Ectodermal cell (in vitro differentiated cells): ENCODE measurements around the gene FRMD5.
"Not testable (repeated sequence)": the region's sequence is repeated elsewhere in the genome, so short reads cannot be mapped to it uniquely, and the experiment has no call there.

Source experiments
- H3K27ac ChIP-seq: 2 replicates; pipeline ENCODE4 v1.7.0; 2013; ENCODE audit warnings: mild to moderate bottlenecking, low read depth, low read length; ENCODE audit not compliant: insufficient read depth, poor library complexity, severe bottlenecking
- H3K27me3 ChIP-seq: 2 replicates; pipeline ENCODE4 v1.7.0; 2013; ENCODE audit warnings: mild to moderate bottlenecking, low read length; ENCODE audit not compliant: insufficient read depth, control insufficient read depth, poor library complexity, severe bottlenecking
- H3K36me3 ChIP-seq: one replicate; pipeline ENCODE4 v1.7.0; 2013; ENCODE audit warnings: low read length; ENCODE audit not compliant: control insufficient read depth, insufficient read depth
- H3K4me1 ChIP-seq: one replicate; pipeline ENCODE4 v1.7.0; 2013; ENCODE audit warnings: low read length; ENCODE audit not compliant: control insufficient read depth, insufficient read depth
- H3K4me3 ChIP-seq: 2 replicates; pipeline ENCODE4 v1.7.0; 2013; ENCODE audit warnings: low read depth, low read length, control low read depth; ENCODE audit not compliant: insufficient read depth
- H3K9me3 ChIP-seq: 2 replicates; pipeline ENCODE4 v1.7.0; 2013; ENCODE audit warnings: mild to moderate bottlenecking, low read length, moderate library complexity; ENCODE audit not compliant: control insufficient read depth
- WGBS, 2 experiments: methylation state at CpG; one replicate each; pipeline ENCODE4 v1.1.7; 2013; ENCODE audit warnings: missing lambda C conversion rate in 2 of 2; 5-methylcytosine and 5-hydroxymethylcytosine counted together

FRMD5 gene

DNA sequence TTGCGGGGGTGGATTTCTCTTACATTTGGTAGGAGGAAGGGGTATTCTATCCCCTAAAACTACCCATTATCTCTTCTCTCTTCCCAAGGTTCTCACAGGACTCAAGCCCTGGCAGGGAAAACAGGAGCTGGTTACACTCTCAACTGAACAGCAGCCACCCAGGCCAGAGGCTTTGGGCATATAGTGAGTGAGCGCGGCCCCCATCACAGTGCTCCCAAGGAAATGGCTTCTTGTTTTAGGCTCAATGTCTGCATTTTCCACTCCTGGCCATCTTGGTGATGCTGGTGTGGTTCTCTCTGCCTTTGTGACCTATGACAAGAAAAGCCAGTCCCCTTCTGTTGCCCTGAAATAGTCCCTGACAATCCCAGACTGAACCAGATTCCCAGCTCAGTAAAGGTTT, 318.2 kb downstream of the FRMD5 start:
- no peaks in the 10 kb centered on the region for H3K36me3 ChIP-seq
- 90 to 98% methylated on average over 2 of the region's 3 CpGs for WGBS, 2 experiments
- H3K27me3 ChIP-seq = no peaks in the 10 kb centered on the region
- no peak overlapping the region for H3K4me3 ChIP-seq
- H3K4me1 ChIP-seq = peaks cover 19% of the 10 kb centered on the region
- H3K9me3 ChIP-seq = no peaks in the 10 kb centered on the region
- H3K27ac ChIP-seq = no peak overlapping the region

DNA sequence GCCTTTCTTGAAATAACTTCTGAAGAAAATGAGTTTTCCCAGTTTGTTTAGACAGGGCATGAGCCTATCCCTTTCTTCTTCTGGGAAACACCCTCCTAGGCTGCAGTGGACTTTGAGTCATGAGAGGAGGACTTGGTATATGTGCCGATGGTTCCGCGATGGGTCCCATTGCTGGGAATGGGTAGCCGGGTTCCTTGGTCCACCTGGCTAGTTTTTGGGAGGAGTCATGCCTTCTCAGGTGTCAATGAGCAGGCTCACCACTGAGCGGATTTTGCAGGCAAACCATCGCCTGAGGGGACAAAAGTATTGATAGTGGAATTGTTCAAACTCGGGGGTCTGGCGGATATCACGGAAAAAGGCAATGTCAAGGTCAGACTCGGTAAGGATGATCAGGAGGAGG, 321.4 kb downstream of the FRMD5 start:
- 95 to 96% methylated on average over 10 of the region's 10 CpGs for WGBS, 2 experiments
- H3K4me1 ChIP-seq = no peaks in the 10 kb centered on the region
- H3K27ac ChIP-seq = no peak overlapping the region
- H3K36me3 ChIP-seq = peaks cover 4% of the 10 kb centered on the region
- H3K9me3 ChIP-seq = no peaks in the 10 kb centered on the region
- no peaks in the 10 kb centered on the region for H3K27me3 ChIP-seq
- no peak overlapping the region for H3K4me3 ChIP-seq

DNA sequence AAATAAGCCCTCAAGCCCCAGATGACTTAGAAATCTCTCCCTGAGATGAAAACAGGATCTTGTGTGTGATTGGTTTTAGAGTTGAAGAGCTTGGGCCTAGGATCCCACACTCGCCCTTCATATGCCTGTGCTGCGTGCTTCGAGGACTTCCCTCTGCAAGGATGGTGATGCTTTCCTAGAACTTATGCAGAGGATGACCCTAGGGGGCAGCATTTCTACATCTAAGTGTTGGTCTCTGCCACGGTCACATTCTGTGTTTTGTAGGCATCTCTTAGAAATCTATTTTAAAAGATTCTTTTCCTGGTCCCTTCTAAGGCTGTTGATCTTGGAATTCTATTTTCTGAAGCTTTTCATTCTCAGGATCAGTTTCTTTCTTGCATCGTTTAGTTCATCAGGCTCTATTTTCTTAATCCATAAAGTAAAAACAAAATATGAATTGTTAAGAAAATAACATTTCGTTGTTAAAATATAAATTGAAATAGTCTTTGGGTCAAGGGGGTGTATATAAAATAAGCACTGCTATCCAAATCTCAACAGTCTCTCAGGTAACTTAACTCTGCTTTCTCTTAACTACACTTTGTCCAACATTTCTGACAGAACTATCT, 322.6 kb downstream of the FRMD5 start:
- Histone ChIP-seq H3K27ac (no peak overlapping the region), H3K4me1 (no peaks in the 10 kb centered on the region), H3K9me3 (no peaks in the 10 kb centered on the region), H3K36me3 (peaks cover 4% of the 10 kb centered on the region), H3K27me3 (no peaks in the 10 kb centered on the region), H3K4me3 (no peak overlapping the region)
- WGBS, 2 experiments = 76 to 80% methylated on average over 4 of the region's 6 CpGs

DNA sequence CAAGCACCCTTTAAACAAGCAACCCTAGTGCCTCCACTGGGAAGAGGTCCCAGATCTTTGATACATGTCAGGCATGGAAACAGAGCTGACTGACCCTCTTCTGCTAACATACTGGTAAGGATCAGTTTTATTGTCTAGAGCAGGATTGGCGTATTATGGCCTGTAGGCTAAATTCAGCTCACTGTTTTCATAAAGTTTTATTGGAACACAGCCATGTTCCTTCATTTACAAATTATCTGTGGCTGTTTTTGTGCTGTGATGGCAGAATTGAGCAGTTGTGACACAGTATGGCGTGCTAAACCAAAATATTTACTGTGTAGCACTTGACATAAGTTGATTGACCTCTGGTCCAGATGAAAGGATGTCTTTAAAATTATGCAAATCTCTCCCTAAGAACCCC, 323.2 kb downstream of the FRMD5 start:
- Histone ChIP-seq H3K4me1 (no peaks in the 10 kb centered on the region), H3K27ac (no peak overlapping the region), H3K4me3 (no peak overlapping the region), H3K36me3 (peaks cover 4% of the 10 kb centered on the region), H3K9me3 (no peaks in the 10 kb centered on the region), H3K27me3 (no peaks in the 10 kb centered on the region)
- 87 to 93% methylated on average over 2 of the region's 2 CpGs for WGBS, 2 experiments

DNA sequence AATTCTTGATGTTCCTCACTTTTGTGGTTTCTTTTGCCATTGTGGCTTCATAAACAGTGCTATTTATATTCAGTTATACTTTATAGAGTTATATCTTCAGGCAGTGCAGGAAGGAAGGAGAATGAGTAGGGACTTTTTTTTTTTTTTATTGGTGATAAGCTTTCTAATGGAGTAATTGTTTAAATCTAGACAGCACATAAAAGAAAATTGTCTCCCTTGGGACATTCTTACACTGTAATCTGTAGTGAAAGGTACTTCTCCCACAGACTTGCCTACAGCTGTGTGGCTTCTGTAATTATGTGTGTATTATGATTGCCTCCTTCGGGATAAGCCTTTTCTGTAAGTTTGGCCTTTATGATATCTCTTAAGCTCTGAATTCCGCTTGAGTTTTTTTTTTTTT, 326.7 kb downstream of the FRMD5 start:
- Histone ChIP-seq H3K4me3 (no peak overlapping the region), H3K4me1 (no peaks in the 10 kb centered on the region), H3K9me3 (no peaks in the 10 kb centered on the region), H3K27me3 (no peaks in the 10 kb centered on the region), H3K36me3 (peaks cover 4% of the 10 kb centered on the region), H3K27ac (no peak overlapping the region)
- 96 to 100% methylated on average over 2 of the region's 2 CpGs for WGBS, 2 experiments

DNA sequence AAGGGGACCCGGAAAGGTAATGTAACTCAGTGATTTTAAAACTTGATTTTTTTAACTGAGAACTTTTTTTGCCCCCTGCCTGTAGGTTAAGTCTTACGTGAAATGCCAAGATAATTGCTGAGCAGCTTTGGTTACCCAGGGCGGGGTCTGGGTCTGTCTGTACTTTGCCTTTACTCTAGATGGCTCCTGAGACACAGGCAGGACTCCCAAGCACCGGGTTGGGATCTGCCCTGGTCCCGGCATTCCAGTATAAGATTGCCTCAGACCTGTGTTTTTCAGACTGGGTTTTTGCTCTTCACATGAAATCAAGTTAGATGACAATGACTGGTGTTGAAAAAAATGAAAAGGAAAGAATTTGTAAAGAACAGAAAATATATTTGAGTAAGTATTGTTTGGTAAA, 328.0 kb downstream of the FRMD5 start:
- Histone ChIP-seq H3K27ac (no peak overlapping the region), H3K4me1 (no peaks in the 10 kb centered on the region), H3K9me3 (no peaks in the 10 kb centered on the region), H3K36me3 (peaks cover 4% of the 10 kb centered on the region), H3K27me3 (no peaks in the 10 kb centered on the region), H3K4me3 (no peak overlapping the region)
- 92 to 97% methylated on average over 5 of the region's 5 CpGs for WGBS, 2 experiments

DNA sequence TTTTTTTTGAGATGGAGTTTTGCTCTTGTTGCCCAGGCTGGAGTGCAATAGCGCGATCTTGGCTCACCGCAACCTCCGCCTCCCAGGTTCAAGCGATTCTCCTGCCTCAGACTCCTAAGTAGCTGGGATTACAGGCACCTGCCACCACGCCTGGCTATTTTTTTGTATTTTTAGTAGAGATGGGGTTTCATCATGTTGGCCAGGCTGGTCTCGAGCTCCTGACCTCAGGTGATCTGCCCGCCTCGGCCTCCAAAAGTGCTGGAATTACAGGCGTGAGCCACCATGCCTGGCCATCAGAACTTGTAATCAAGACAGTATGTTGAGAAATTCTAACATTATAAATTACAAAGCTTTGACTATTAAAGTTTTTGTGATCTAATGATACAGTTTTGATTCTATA, 328.4 kb downstream of the FRMD5 start:
- H3K4me3 ChIP-seq, H3K9me3 ChIP-seq, H3K36me3 ChIP-seq, H3K27ac ChIP-seq, H3K27me3 ChIP-seq, H3K4me1 ChIP-seq: not testable (repeated sequence)
- 92 to 95% methylated on average over 10 of the region's 10 CpGs for WGBS, 2 experiments

DNA sequence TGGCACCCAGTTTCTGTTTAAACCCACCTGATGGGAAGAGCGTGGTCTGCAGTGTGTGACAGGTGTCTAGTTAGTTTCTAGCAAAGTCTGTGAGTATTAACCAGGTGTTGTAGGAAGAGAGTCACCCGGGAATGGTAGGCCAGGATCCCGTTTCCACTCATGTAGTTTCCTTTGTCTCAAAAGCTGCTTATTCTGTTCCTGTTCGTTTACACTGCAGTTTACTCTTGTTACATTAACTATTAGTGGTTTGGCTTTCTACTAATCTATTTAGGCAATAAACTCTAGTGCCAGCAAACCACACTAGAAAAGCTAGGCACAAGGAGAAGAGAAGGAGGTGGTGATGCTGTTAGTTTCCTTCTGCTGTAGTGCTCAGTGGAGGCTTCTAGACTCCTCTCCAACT, 335.5 kb downstream of the FRMD5 start:
- 94 to 95% methylated on average over 4 of the region's 4 CpGs for WGBS, 2 experiments
- H3K4me1 ChIP-seq = no peaks in the 10 kb centered on the region

DNA sequence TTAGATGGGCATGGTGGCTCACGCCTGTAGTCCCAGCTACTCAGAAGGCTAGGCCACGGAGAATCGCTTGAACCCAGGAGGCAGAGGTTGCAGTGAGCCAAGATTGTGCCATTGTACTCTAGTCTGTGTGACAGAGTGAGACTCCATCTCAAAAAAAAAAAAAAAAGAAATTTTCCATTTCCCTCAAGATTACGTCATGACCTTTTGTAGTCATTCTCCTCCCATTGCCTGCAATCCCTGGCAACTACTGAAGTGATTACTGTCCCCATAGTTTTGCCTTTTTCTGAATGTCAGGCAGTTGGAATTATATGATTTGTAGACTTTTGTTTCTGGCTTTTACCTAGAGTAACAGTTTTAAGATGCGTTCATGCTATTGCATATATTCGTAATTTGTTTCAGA, 340.3 kb downstream of the FRMD5 start:
- H3K4me1 ChIP-seq = no peaks in the 10 kb centered on the region
- H3K27me3 ChIP-seq = no peaks in the 10 kb centered on the region
- H3K9me3 ChIP-seq = no peaks in the 10 kb centered on the region
- H3K4me3 ChIP-seq = no peak overlapping the region
- peaks cover 31% of the 10 kb centered on the region for H3K36me3 ChIP-seq
- 90 to 96% methylated on average over 5 to 6 of the region's 6 CpGs for WGBS, 2 experiments
- H3K27ac ChIP-seq = no peak overlapping the region

More for the DNA sequence above, 335.5 kb downstream of the FRMD5 start:
- H3K36me3 ChIP-seq = peaks cover 19% of the 10 kb centered on the region
- no peaks in the 10 kb centered on the region for H3K27me3 ChIP-seq
- no peaks in the 10 kb centered on the region for H3K9me3 ChIP-seq
- H3K27ac ChIP-seq = no peak overlapping the region
- H3K4me3 ChIP-seq = no peak overlapping the region

DNA sequence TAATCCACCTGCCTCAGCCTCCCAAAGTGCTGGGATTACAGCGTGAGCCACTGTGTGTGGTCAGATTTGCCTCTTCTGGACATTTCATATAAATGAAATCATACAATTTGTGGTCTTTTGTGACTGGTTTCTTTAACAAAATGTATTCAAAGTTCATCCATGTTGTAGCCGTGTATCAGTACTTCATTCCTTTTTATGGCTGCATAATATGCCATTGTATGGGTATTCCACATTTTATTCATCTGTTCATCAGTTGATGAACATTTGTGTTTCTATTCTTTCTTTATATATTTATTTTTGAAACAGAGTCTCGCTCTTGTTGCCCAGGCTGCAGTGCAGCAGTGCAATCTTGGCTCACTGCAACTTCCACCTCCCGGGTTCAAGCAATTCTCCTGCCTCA, 342.5 kb downstream of the FRMD5 start:
- H3K27me3 ChIP-seq = no peaks in the 10 kb centered on the region
- 88 to 96% methylated on average over 4 of the region's 4 CpGs for WGBS, 2 experiments
- no peak overlapping the region for H3K27ac ChIP-seq
- no peaks in the 10 kb centered on the region for H3K9me3 ChIP-seq
- peaks cover 19% of the 10 kb centered on the region for H3K36me3 ChIP-seq
- no peaks in the 10 kb centered on the region for H3K4me1 ChIP-seq
- no peak overlapping the region for H3K4me3 ChIP-seq

DNA sequence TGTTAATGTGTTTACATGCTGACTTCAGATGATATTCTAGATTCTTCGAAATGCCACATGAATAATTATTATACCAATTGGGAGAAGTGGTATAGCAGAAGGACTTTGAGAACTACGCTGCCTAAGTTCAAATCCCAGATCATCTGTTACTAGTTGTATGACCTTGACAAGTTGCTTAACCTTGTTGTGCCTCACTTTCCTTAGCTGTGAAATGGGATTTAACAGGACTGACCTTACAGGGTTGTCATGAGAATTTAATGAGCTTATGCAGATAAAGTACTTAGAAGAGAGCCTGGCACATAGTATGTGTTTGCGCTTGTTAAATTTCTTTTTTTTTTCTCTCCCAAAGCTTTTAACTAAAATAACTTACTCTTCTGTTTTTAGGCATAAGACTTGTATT, 343.8 kb downstream of the FRMD5 start:
- H3K36me3 ChIP-seq = peaks cover 19% of the 10 kb centered on the region
- H3K4me3 ChIP-seq = no peak overlapping the region
- no peaks in the 10 kb centered on the region for H3K4me1 ChIP-seq
- no peak overlapping the region for H3K27ac ChIP-seq
- WGBS, 2 experiments = 94 to 95% methylated on average over 2 of the region's 3 CpGs
- no peaks in the 10 kb centered on the region for H3K9me3 ChIP-seq
- no peaks in the 10 kb centered on the region for H3K27me3 ChIP-seq
